HG03460 (cell line): Measurements from ENCODE around the gene SSBP2.
"Not testable (repeated sequence)": the region's sequence is repeated elsewhere in the genome, so short reads cannot be mapped to it uniquely, and the experiment has no call there.

Experiments used
- ATAC-seq: cut with Tn5 transposase; IDR thresholded peaks from one replicate; pipeline ENCODE4 v1.9.1; 2021; ENCODE audit not compliant: unreplicated experiment

Gene SSBP2

DNA sequence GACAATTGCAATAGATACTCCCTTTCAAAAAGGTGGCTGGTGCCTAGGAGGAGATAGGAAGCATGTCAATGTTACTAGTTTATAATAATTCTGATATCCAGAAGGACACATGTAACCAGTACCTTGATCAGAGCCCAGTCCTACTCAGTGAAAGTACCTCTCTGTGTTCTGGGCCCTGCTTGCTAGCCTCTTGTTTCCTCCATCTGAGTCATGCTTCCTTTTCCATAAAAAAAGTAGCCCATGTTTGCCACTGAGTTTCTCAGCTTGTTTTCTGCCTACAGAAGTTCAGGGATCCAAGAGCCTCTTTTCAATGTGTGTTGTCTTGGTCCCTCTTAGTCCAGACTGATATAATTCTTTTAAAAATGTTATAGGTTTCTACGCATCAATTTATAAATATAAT lies 149.0 kb downstream of the SSBP2 start:
- ATAC-seq: no peak

DNA sequence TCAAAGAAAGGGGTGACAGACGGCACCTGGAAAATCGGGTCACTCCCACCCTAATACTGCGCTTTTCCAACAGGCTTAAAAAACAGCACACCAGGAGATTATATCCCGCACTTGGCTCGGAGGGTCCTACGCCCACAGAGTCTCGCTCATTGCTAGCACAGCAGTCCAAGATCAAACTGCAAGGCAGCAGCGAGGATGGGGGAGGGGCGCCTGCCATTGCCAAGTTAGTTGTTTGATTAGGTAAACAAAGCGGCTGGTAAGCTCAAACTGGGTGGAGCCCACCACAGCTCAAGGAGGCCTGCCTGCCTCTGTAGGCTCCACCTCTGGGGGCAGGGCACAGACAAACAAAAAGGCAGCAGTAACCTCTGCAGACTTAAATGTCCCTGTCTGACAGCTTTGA lies 158.8 kb downstream of the SSBP2 start:
- ATAC-seq: not testable (repeated sequence)

DNA sequence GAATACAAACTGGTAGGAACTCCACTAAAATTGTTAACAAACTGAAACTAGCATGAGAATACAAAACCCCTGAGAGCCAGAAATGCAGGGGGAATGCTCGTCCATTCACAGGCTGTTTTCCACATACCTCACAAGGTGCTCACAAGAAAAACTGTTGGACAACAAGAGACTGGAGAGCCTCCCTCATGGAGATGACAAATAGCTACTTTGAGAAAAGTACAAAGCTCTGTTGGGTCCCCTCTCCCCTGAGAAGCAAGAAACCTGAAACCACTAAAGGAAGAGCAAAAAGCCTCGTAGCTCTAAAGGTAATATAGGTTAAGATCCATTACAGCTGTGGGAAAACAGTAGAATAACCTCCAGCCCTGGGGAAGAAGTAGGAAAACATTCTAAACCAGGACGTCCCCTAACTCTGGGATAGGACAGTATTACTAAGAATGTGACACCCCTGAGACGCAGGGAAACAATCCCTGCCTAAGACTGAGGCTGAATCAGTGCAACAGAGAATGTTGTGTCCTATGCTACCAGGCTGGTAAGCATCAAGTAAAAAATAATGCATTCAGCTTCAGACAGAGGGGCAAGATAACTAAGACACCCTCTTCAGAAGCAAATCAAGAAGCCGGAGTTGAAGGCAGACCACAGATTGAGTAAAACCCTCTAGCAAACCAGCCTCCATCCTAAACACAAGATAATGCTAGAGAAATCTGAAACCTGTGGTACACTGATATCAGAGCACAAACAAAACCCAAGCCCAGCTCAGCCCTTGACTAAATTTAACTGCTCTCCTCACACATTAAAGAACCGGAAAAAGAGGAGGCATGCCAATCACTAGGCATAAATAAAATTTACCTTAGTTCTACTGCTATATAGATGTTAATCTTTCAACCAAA lies 160.2 kb downstream of the SSBP2 start:
- no peak for ATAC-seq

DNA sequence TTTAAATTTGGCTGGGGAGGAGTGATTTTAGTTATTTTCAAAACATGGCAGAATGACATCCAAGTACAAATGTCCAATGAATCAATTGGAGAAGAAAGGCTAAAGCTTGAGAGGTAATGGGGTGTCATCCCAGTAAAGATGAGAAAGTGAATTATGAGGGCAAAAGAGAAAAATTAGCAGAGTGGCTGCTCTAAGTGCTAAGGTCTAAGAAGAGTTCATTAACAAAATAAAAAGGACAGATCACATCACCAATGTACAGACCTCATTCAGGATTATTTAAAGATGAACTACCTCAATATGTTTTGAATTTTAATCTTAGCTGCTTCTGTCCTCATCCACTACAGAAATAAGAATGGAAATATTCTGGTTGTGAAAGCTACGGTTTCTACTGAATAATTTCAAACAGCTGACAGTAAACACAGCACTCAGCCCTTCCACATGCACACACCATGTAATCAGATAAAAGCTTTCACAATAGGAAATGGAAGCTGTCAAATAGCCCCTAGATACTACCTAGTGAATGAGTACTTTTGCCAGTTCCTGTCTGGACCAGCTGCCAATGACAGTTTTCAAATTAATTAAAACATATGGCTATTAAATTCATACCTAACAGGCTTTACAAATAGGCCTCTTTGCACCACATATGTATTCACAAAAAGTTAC lies 171.5 kb downstream of the SSBP2 start:
- no peak for ATAC-seq

DNA sequence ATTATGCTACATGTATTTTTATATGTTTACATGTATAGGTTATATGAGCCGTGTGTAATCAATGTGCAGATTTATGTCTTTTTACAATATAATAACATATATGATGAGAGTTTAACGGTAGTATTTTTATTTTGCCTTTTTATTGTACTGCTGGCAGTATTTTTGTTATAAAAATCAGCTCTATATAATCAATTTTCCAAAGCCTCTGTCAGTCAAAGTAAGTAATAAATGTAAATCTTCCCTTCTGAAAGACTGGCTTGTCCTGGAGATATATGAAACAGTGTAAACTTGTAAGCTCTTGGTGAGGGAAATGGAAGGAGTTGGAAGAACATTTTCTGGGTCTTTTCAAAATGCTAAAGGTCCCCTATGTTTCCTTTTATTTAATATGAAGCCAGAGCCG lies 173.8 kb downstream of the SSBP2 start:
- no peak for ATAC-seq

DNA sequence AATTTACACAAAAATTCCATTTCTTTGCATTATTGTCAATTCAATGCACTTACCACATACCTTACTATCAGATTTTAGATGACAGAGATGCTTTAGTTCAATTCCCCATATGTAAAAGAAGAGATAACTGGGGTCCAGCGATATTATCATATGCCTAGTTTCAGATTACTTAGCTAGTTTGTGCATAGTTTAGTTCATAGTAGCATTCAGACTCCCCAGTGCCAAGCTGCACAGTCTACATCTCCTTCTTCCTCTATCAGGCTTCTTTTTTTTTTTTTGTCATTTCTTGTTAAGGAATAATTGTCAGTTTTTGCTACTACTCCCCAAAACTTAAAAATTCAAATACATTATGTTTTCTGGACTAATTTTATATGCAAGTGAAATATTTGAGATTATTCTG lies 175.0 kb downstream of the SSBP2 start:
- ATAC-seq: no peak

DNA sequence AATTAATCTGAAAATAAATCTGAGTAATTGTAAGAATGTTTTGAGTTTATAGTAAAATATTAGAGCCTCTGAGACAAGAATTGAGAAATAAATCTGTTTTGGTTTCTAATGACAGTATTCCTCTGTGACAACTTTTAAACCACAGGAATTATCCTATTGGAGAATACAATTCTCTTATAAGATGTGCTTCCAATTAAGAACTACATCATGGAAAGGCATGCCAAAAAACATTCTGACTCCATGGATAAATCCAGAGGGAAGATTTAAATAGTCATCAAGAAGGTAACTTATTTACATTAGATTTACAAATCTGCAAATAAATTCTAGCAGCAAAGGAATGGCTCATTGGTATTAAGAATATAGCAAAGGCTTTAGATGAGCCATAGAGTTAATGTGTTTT lies 178.7 kb downstream of the SSBP2 start:
- ATAC-seq: no peak

DNA sequence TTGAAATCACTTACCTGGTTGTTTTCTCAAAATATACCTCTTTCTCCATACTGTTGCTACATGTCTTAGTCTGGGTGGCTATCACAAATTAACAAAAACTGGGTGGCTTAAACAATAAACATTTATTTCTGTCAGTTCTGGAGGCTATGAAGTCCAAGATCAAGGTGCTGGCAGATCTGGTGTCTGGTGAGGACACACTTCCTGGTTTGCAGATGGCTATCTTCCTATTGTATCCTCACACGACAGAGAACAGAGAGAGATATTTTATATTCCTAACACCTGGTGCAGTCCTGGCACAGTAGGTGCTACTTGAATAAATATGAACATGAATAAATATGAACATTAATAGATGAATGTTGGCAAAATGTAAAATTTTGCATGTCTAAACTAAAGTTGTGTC lies 192.7 kb downstream of the SSBP2 start:
- ATAC-seq: no peak

DNA sequence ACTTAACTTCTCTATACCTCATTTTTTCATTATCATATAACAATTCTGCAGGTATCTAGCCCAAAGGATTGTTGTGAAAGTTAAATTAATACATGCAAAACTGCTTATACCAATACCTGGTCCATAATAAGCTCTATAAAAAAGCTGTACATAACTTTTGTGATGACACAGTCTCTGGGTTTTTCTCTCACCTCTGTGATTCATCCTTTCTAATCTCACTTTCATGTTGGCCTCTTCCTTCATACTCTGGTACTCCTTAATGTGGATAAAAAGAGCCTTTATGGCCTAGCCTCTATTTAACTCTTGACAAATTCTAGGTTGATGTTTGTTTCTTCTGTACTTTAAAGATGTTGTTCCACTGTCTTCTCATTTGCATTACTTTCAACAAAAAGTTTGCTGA lies 194.1 kb downstream of the SSBP2 start:
- ATAC-seq: no peak

DNA sequence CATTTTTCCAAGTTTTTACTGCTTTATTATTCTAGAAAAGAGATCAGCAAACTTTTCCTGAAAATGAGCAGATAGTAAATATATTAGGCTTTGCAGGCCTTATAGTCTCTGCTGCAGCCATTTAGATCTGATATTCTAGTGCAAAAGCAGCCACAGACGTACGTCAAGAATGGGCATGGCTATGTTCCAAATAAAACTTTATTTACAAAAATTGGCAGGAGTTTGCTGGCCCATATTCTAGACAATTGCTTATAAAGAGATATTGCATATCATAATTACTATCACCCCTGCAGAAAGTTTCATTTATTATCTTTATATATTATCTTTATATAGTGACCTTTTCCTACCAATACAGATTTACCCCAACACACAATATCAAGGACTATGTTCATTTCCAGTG lies 195.0 kb downstream of the SSBP2 start:
- no peak for ATAC-seq

DNA sequence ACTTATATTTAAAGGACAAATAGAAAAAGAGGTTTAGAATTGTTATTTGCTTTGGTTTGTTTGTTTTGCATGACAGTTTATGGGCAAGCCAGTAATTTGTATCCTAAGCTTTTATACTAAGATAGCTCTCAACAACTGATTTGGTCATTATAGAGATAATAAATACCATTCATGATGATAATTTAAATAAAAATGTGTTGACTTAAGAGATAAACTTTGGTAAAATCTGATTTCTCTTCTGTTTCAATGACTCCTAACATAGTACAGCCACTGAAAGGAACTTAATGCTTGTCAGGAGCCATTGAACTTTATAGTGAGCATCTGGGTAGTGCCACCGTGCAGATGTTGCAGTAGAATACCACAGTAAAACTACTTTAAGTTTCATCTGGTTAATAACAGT lies 196.2 kb downstream of the SSBP2 start:
- no peak for ATAC-seq

DNA sequence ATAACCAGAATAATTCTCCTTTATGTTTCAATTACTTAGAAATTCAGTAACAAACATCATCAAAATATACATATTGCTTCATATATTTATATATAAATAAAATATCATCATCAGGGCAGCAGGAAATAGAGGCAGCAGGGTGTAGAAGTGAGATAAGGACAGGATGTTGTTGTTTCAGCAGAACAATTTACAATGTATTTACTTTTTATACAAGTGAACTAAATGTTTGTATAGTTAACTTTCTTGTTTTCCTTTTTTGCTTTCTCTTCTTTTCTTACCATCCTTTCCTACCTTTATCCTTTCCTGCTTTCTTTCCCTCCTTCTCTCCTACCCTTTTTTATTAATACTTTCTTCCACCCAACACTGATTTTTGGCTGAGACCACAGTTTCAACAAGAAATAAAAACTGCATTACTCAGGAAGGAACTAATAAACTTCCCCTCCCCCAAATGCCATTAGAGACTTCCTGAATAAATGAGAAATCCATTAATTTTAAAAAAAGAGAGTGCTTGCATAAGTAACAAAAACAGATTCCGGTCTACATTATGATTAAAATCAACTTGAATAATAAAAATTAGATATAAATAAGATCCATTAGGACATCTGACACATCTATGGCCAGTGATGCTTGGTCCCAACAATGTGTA lies 197.2 kb downstream of the SSBP2 start:
- ATAC-seq: no peak

DNA sequence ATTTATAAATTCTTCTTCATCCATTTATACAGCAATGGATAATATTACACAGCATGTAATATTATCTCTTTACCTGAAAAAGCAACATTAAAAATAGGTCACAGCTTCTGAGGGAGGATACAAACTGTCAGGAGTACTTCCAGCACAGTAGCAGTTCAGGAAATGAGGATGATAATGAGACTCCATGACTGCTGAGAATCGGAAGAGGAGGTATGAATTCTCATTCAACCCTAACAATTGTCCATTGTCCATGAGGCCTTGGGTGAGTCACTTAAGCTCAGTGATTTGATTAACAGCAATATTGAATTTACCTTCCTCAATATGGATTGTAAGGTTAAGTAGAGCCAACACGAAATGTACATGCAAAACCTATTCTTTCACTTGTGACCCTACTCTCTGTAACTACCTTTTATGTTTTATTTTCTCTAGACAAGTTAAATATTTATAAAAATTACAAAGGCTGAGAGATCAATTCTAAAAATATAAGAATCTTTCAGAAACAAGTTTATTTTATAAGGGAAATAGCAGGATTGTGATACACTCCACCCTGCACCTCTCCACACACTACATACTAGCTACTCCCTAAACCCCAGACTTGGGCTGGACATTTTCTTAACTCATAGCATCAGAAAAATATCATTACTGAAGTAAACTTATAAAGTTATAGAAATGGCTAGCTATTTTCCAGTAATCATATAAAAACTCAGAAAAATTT lies 197.9 kb downstream of the SSBP2 start:
- no peak for ATAC-seq

DNA sequence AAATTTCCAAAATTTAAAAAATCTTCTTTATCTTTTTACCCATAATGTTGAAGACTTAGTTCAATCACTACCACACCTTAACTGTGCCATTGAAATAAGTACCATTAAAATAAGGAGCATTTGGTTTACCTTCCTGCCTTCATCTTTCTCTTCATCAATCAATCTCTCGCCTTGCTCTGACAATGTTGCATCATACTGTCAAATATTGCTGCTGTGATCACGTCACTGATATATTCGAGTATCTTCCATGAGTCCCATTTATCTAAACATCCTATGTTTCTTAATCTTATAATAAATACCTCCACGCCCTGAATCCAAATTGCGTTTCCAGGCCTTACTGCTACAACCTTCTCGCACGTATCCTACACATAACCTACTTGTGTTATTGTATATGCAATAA lies 201.8 kb downstream of the SSBP2 start:
- ATAC-seq: no peak

DNA sequence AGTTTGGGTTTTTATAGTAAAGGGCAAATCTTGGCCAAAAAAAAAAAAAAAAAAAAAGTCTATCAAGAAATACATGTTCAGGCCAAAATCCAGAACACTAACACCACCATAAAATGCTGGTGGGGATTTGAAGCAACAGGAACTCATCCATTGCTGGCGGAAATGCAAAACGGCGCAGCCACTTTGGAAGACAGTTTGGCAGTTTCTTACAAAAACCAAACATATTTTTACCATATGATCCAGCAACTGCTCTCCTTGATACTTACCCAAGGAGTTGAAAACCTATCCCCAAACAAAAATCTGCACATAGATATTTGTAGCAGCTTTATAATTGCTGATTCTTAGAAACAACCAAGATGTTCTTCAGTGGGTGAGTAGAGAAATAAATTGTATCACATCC lies 203.9 kb downstream of the SSBP2 start:
- no peak for ATAC-seq

DNA sequence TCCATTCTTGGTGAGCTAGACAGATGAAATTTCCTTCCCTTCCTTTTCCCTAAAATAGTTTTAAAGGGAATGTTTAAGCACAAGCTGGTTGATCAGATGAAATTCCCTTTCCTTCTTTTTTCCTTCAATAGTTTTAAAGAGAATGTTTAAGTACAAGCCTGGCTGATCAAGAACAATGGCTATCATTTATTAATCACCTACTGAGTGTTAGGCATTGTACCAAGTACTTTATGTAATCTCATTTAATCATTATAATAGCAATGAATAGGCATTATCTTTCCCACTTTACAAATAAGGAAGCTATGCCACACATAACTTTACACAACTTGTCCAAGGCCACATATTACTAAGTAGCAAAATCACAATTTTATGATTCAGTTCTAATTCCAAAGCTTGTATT lies 205.0 kb downstream of the SSBP2 start:
- ATAC-seq: no peak

DNA sequence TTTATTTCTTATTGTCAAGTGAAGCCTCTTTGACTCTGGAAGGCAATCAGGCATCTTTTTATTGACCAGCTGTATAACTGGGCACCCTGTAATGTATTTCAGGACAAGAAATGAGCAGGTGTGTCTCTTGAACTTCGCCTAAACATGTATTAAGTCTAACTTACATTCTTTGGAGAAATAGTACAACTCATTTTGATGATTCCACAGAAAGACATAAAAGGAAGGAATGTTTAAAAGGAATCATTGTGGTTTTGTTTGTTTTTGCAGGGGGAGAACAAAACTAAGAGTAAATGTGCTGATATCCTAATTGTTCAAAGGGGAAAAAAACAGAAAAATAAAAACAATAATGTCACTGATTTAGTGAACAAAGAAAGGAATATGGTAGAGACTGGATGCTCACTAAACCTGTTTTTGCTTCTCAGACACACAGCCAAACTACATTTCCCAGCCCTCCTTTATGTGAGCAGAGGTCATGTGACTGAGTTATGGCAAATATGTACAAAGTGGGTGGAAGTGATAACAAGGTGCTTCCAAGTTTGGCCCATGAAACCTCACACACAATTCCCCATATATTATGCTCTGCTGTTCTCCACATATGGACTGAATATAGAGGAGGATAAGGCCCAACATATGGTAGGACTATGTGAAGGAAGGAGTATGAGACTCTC lies 206.4 kb downstream of the SSBP2 start:
- no peak for ATAC-seq

DNA sequence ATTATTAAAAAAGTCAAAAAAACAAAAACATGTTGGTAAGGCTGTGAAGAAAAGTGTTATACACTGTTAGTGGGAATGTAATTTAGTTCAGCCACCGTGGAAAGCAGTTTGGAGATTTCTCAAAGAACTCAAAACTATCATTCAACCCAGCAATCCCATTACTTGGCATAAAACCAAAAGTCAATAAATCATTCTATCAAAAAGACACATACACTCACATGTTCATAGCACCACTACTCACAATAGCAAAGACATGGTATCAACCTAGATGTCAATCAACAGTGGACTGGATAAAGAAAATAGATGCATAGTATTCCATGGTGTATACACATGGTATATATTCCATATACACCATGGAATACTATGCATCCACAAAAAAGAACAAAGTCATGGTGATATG lies 208.7 kb downstream of the SSBP2 start:
- ATAC-seq: no peak

DNA sequence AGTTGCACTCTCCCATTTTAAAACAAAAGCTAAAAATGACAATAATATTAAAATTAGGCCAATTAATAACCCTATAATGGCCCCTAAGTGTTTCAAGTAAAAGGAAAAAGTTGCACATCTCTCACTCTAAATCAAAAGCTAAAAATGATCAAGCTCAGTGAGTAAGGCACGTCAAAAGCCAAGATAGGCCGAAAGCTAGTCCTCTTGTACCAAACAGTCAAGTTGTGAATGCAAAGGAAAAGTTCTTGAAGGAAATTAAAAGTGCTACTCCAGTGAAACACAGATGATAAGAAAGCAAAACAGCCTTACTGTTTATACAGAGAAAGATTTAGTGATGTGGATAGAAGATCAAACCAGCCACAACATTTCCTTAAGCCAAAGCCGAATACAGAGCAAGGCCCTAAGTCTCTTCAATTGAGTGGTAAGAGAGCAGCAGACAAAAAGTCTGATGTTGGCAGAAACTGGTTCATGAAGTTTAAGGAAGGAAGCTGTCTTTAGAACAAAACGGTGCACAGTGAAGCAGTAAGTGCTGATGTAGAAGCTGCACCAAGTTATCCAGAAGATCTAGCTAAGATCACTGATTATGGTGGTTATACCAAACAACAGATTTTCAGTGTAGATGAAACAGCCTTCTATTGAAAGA lies 212.9 kb downstream of the SSBP2 start:
- ATAC-seq: no peak

DNA sequence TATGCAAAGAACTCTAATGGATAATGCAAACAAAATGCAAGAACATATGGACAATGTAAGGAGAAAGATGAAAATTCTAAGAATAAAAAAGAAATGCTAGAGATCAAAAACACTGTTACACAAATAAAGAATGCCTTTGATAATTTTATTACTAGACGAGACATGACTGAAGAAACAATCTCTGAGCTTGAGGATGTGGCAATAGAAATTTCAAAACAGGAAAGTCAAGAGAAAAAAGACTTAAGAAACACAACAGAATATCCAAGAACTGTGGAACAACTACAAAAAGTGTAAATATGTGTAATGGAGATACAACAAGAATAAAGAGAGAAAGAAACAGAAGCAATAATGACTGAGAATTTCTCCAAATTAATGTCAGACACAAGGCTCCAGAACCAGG lies 216.5 kb downstream of the SSBP2 start:
- no peak for ATAC-seq
